ENCODE data around the gene TBC1D22B. TPM values are rescaled to one million over a fixed set of nuclear protein-coding genes. Genes with fewer than 3 reads are reported as not detected.
A peak's percentile ranks its signal among the peaks of the same experiment; 100 is the strongest.

Gene TBC1D22B
- total RNA-seq, 2 experiments from 2014 or later, result 12.1 to 12.3 TPM

- TF ChIP-seq CTCF (IDR thresholded peaks at IDR 0.05), result no peak
- Mint-ChIP-seq H3K4me1 (ENCODE audit: low read depth) (no peaks in the 10 kb centered on the region), H3K36me3 (ENCODE audit: low read depth) (no peaks in the 10 kb centered on the region), H3K9me3 (no peaks in the 10 kb centered on the region), H3K27me3 (peaks cover 24% of the 10 kb centered on the region), H3K4me3 (no peak overlapping the region), H3K27ac (no peak overlapping the region)
- CTCF ChIA-PET, result no interaction called here
- no peak for ATAC-seq
- POLR2A ChIA-PET, result interaction anchor here (0.6 kb wide), 1 partner anchor 12 kb away, joined by 4 read pairs; no protein-coding TSS in a partner anchor
- intact Hi-C loops (cut with micrococcal nuclease), result no loop called here
- no peak for DNase-seq
Measured at GRCh38 chr6:37347177-37347576, 89.6 kb downstream of the TBC1D22B start.

- no peaks in the 10 kb centered on the region for H3K4me1 Mint-ChIP-seq (ENCODE audit: low read depth)
- no peak overlapping the region for H3K27ac Mint-ChIP-seq
- intact Hi-C loops (cut with micrococcal nuclease), result no loop called here
- DNase-seq (no peak), ATAC-seq (no peak)
- no peaks in the 10 kb centered on the region for H3K36me3 Mint-ChIP-seq (ENCODE audit: low read depth)
- no peaks in the 10 kb centered on the region for H3K9me3 Mint-ChIP-seq
- ChIA-PET POLR2A (interaction anchor here (0.6 kb wide), 1 partner anchor 12 kb away, joined by 4 read pairs; no protein-coding TSS in a partner anchor), CTCF (no interaction called here)
- H3K4me3 Mint-ChIP-seq, result no peak overlapping the region
- no peak for TF ChIP-seq CTCF (IDR thresholded peaks at IDR 0.05)
- H3K27me3 Mint-ChIP-seq, result peaks cover 24% of the 10 kb centered on the region
Measured at GRCh38 chr6:37347670-37348111, 90.1 kb downstream of the TBC1D22B start.

GRCh38 chr6:37351027-37351426, 93.5 kb downstream of the TBC1D22B start:
- ChIA-PET POLR2A (interaction anchor here (0.7 kb wide), 1 partner anchor 12 kb away, joined by 3 read pairs; no protein-coding TSS in a partner anchor), CTCF (no interaction called here)
- Mint-ChIP-seq H3K27me3 (peaks cover 13% of the 10 kb centered on the region), H3K36me3 (ENCODE audit: low read depth) (peaks cover 6% of the 10 kb centered on the region), H3K27ac (no peak overlapping the region), H3K4me3 (no peak overlapping the region), H3K9me3 (no peaks in the 10 kb centered on the region), H3K4me1 (ENCODE audit: low read depth) (peaks cover 18% of the 10 kb centered on the region)
- intact Hi-C loops (cut with micrococcal nuclease), result no loop called here
- no peak for TF ChIP-seq CTCF (IDR thresholded peaks at IDR 0.05)
- ATAC-seq, result no peak
- no peak for DNase-seq

GRCh38 chr6:37352384-37352783, 94.8 kb downstream of the TBC1D22B start:
- POLR2A ChIA-PET, result interaction anchor here (0.7 kb wide), 1 partner anchor 80 kb away, joined by 3 read pairs; no protein-coding TSS in a partner anchor
- H3K36me3 Mint-ChIP-seq (ENCODE audit: low read depth), result peaks cover 6% of the 10 kb centered on the region
- CTCF ChIA-PET, result interaction anchor here (1.2 kb wide), 1 partner anchor 26 kb away, joined by 3 read pairs; no protein-coding TSS in a partner anchor
- intact Hi-C loops (cut with micrococcal nuclease), result no loop called here
- H3K4me1 Mint-ChIP-seq (ENCODE audit: low read depth), result peaks cover 19% of the 10 kb centered on the region
- TF ChIP-seq CTCF (IDR thresholded peaks at IDR 0.05), result no peak
- no peak overlapping the region for H3K4me3 Mint-ChIP-seq
- peaks cover 7% of the 10 kb centered on the region for H3K27me3 Mint-ChIP-seq
- ATAC-seq (no peak), DNase-seq (no peak)
- H3K9me3 Mint-ChIP-seq, result no peaks in the 10 kb centered on the region
- no peak overlapping the region for H3K27ac Mint-ChIP-seq

GRCh38 chr6:37353761-37354525, 96.4 kb downstream of the TBC1D22B start, which contains the start of gene RNF8:
TSS of gene RNF8 (plus strand) at chr6:37353983. CDS start at chr6:37354165, 182 bp downstream.
- Mint-ChIP-seq H3K27me3 (no peaks in the 10 kb centered on the region), H3K9me3 (no peaks in the 10 kb centered on the region), H3K36me3 (ENCODE audit: low read depth) (peaks cover 6% of the 10 kb centered on the region), H3K4me3 (peak within 1 kb of the TSS; percentile 90), H3K27ac (peak within 1 kb of the TSS; percentile 89), H3K4me1 (ENCODE audit: low read depth) (peaks cover 26% of the 10 kb centered on the region)
- DNase-seq, result peak; percentile 96
- ChIA-PET POLR2A (interaction anchor here (1.0 to 1.1 kb wide), 2 partner anchors 9 to 81 kb away, joined by 3 to 4 read pairs; no protein-coding TSS in a partner anchor), CTCF (interaction anchor here (0.9 to 3.2 kb wide), 2 partner anchors 10 to 28 kb away, joined by 3 to 11 read pairs; no protein-coding TSS in a partner anchor)
- intact Hi-C loops (cut with micrococcal nuclease), result no loop called here
- no peak for TF ChIP-seq CTCF (IDR thresholded peaks at IDR 0.05)
- peak; percentile 99 for ATAC-seq
